Measurements from ENCODE around the gene DNAJC6.

DNAJC6 gene

DNA sequence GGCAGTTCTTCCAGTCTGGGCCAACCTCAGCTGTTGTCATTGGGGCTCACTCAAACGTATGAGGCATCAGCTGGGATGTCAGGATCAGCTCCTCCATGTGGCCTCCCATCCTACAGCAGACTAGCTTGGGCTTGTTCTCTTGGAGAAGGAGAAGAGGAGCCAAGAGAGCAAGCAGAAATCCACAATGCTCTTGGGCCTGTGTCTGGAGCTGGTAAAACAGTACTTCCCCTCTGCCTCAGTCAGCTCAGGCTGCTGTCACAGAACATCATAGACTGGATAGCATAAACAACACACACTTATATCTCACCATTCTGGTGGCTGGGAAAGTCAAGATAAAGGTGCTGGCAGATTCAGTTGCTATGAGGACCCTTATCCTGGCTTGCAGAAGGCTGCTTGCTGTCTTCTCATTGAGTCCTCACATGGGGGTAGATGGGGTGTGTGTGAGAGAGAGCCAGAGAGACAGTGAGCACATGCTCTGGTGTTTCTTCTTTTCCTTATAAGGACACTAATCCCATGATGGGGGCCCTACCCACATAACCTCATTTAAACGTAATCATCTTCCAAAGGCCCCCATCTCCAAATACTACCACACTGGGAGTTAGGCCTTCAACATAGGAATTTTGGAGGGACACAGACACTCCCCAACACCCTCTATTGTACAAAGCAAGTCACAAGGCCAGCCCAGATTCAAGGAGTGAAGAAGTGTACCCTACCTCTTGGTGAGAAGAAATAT lies 16.3 kb upstream of the DNAJC6 start:
- no peak for TF ChIP-seq CTCF (IDR thresholded peaks at IDR 0.05; ENCODE audit: control insufficient read depth, extremely low read depth, insufficient read depth)
- DNase-seq (ENCODE audit: low read depth) = no peak
- H3K4me3 ChIP-seq (ENCODE audit: low read depth, low read length) = no peak overlapping the region

DNA sequence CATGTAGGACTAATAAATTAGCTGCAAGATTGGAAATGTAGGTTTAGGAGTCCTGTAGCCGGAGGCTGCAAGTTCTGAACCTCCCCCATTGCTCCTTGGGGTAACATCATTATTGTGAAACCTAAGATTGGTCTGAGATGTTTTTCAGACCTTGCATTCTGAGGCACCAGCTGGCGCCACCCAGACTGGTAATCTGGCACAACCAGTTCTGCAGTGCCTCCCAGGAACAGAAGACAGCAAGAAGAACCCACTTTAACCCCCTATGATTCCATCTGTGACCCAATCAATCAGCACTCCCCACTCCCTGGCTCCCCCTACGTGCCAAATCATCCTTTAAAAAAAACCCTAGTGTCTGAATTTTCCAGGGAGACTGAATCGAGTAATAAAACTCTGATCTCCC lies 11.6 kb upstream of the DNAJC6 start:
- no peak overlapping the region for H3K4me3 ChIP-seq (ENCODE audit: low read depth, low read length)
- DNase-seq (ENCODE audit: low read depth) = no peak
- TF ChIP-seq CTCF (IDR thresholded peaks at IDR 0.05; ENCODE audit: control insufficient read depth, extremely low read depth, insufficient read depth) = no peak

GRCh38 chr1:65299328-65299727 lies 10.0 kb upstream of the DNAJC6 start:
- DNase-seq (ENCODE audit: low read depth) = no peak
- no peak overlapping the region for H3K4me3 ChIP-seq (ENCODE audit: low read depth, low read length)
- TF ChIP-seq CTCF (IDR thresholded peaks at IDR 0.05; ENCODE audit: control insufficient read depth, extremely low read depth, insufficient read depth) = no peak

DNA sequence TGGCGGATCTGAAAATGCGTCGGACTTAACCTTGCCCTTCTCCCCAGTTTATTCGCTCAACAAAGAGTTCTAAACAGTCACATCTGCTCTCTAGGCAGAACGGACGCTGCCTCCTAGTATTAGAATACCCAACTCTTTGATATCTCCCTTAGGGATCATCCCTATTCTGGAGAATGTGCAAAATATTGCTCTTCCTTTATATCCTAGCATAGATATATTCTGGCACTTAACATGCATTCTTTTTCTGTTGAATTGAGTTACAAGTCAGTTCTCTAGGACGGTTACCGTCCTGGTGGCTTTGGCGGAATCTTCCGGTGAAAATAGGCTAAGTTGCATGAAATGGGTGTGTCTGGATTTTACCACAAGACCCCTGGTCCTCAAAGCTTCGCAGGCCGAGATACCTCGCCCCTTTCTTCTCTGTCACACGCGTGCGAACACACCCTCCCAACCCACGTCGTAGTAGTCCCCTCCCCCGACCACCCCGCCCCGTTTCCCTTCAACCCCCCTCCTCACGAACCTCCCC lies 501 bp upstream of the DNAJC6 start:
- TF ChIP-seq CTCF (IDR thresholded peaks at IDR 0.05; ENCODE audit: control insufficient read depth, extremely low read depth, insufficient read depth) = no peak
- H3K4me3 ChIP-seq (ENCODE audit: low read depth, low read length) = no peak overlapping the region; the same call in 1 of the 2 replicates
- no peak for DNase-seq (ENCODE audit: low read depth)

GRCh38 chr1:65310078-65310587 lies 790 bp downstream of the DNAJC6 start:
- no peak for TF ChIP-seq CTCF (IDR thresholded peaks at IDR 0.05; ENCODE audit: control insufficient read depth, extremely low read depth, insufficient read depth)
- no peak for DNase-seq (ENCODE audit: low read depth)
- H3K4me3 ChIP-seq (ENCODE audit: low read depth, low read length) = no peak overlapping the region

DNA sequence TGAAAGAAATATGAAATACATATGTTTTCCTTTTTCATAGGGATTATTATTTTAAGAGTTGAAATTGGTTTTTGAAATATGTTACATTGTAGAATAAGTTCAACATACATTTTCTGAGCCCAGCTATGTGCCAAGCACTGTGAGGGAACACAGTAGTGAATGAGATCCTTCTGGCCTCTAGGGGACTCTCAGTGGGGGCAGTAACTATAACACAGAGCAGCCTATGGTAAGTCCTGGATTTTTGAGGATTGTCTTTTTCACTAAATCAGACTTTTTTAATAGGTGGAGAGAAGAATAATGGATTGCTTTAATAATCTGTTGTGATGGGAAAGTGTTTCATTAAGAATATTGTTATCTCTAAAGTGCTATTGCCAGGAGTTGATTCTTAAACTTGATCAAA lies 2.4 kb downstream of the DNAJC6 start:
- no peak for TF ChIP-seq CTCF (IDR thresholded peaks at IDR 0.05; ENCODE audit: control insufficient read depth, extremely low read depth, insufficient read depth)
- H3K4me3 ChIP-seq (ENCODE audit: low read depth, low read length) = no peak overlapping the region
- DNase-seq (ENCODE audit: low read depth) = no peak

Measured in LNCaP clone FGC (cell line).